Stimulated activated CD8-positive, alpha-beta memory T cell treated with anti-CD3 and anti-CD28 coated beads, Interleukin-12 subunit alpha, Interleukin-12 subunit beta, amount 100 ng/mL, for 24 hours (primary cell): ENCODE results near the gene ARVCF.

ENCODE experiments used
- DNase-seq: peaks from one replicate; pipeline ENCODE4 v3.0.0-alpha.2; 2020; ENCODE audit errors: extremely low read depth

Gene ARVCF

DNA sequence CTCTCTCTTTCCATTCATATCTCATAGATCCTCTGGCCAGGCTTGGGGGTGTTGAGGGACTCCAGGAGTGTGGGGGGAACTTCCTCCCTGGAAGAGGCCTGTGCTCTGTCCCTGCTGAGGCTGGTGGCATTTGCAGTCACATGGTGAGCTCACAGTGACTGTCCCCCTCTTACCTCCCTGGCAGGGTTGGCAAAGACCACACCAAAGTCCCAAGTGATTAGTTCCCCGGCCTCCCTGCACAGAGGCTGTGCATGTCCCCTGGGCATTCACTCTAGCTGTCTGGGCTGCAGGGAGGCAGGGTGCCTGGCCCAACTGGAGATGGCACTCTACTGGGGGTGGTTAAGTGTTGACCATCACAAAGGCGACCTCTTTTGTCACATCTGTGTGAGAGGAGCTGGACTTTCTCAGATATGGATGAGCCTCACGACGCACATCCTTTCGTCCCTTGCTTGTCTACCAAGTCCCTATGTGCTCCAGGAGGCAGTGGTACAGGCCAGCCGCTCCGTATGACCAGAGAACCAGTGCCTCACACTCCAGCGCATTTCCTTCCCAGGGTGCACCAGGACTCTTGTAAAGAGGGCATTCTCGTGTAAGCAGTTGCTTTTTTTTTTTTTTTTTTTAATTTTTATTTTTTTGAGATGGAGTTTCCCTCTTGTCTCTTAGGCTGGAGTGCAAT lies 13.1 kb upstream of the ARVCF start:
- DNase-seq = no peak

DNA sequence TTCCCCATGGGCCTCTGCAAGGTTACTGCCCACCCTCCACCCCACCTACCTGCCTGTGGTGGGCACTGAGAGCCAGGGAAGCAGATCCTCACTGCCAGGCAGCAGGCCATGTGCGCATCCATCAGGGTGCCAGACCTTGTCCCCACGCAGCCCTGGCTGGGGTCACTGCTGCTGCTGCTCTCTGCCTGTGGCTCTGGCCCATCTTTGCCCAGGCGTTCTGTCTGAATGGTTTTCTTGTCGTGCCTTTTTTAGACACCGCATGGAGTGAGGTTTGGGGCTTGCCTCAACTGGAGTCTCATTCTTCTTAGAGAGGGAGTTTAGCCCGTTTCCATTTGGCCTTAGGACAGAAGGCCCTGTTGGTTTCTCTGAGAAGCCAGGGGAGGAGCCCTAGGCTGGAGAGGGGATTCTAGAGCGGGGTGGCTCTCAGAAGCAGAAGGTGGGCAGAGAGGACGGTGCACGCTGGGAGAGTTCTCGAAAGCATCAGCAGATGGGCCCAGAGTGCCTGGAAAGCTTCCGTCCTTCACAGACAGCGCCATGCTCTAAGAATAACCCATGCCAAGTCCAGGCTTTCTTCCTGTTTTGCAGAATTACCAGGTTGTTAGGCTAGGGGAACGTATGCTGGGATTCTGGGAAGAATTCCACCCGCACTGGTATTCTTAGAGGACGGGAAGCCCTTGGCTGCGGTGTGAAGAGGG lies 12.4 kb upstream of the ARVCF start:
- DNase-seq = no peak

- DNase-seq = no peak
These were observed 11.6 kb upstream of the ARVCF start for GRCh38 chr22:20027966-20028854.

DNA sequence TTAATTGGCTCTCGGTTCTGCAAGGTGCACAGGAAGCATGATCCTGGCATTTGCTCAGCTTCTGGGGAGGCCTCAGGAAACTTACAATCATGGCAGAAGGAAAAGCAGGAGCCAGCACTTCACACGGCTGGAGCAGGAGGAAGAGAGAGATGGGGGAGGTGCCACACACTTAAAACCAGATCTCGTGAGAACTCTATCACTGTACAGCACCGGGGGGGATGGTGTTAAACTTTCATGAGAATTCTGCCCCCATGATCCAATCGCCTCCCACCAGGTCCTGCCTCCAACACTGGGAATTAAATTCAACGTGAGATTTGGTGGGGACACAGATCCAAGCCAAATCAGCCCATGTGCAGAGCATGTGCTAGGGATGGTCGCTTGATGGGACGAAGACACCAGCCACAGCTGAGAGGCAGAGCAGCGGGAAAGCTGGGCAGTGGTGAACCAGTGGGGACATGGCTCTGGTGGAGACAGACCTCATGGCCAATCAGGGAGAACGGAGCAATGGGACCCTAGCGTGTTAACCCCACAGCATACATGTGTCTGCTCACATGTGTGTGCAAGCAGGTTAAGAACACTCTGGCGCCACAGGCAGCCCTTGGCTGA lies 10.5 kb upstream of the ARVCF start:
- DNase-seq = no peak

DNA sequence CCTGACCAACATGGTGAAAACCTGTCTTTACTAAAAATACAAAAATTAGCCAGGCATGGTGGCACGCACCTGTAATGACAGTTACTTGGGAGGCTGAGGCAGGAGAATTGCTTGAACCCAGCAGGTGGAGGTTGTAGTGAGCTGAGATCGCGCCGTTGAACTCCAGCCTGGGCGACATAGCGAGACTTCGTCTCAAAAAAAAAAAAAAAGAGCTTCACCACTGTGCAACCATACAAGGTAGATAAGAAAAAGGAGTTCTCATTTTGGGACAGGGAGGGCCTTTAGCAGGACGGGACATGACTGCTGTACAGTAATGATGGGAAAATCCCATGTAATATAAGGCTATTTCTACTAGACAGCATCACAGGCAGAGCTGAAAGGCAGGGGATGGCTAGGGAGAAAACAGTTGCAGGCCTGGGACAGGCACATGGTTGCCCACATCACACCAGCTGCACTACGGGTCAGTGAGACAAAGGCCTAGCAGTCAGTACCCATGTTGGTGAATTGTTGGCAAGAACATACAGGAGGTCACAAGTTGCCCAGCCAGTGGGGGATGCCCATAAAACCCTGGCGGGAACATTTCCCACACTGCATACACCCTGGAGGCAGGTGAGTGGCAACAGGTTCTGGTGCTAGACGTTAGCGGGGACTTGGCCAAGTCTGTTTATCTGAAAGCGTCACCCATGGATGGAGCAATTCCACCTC lies 9.7 kb upstream of the ARVCF start:
- no peak for DNase-seq

- DNase-seq = no peak
These were observed 9.0 kb upstream of the ARVCF start for GRCh38 chr22:20025401-20026203.

DNA sequence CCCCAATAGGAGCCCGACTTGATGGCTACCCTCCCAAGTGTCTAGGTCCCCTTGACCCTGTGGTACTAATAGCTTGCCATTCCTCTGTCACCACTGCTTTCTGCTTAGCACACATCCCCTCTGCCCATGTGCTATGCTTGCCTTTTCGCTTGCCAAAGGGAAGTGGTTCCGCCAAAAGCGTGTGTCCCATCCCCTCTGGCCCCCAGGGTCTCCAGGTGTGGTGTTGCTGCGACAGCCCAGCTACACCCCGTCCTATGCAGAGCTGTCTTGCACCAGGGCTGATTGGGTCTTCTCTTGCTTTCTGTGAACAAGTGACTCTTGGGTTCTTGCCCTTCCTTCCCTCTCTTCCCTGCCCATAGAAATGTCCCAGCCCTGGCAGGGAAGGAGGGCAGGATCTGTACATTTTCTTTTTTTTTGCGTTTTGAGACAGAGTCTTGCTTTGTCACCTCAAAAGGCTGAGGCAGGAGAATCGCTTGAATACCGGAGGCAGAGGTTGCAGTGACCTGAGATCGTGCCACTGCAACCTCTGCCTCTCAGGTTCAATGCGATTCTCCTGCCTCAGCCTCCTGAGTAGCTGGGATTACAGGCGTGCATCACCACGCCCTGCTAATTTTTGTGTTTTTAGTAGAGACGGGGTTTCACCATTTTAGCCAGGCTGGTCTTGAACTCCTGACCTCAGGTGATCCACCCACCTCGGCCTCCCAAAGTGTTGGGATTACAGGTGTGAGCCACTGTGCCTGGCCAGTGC lies 8.2 kb upstream of the ARVCF start:
- no peak for DNase-seq

DNA sequence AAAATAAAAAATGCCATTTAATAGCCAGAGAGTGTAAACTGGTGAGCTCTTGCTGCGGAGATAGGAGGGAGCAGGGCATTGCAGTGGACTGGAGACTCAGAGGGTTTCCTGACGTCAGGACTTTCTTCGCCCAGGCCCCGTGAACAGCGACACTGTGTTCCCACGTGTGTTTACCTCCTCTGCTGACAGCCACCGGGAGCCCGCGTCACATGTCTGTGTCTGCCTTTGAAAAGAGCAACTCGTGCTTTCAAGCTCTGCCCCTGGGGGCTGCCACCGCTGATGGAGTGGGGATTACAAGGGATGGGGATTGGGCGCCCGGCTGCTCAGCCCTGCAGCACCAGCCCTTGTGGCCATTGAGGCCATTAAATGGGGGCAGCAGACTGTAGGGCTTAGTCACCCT lies 7.6 kb upstream of the ARVCF start:
- DNase-seq = no peak

DNA sequence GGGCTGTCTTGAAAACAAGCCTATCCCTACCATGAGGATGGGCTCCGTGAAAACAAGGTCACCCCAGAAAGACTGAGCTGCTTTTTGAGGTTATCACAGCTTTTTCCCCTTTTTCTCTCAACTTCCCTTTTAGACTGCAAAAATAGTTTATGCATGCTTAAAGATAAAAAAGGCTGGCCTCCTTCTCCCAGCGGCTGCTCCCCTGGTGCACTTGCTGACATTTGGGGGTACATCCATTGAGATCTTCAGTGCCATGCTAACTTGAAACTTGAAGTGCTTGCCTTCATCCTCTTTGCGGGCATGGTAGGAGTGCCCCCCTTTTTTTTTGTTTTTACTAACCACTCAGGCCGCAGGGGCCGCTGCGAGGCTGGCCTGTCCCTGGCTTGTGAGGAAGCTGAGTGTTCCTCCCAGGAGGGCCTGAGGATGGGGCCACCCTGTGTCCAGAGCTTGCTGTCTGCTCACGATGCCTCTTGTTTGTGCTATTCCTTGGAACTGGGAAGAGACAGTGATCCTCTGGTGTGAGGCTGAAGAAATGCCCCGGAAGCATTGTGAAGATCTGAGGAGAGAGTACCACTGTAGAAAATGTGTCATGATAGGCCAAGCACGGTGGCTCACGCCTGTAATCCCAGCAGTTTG lies 6.5 kb upstream of the ARVCF start:
- DNase-seq = no peak

- no peak for DNase-seq
These were observed 5.8 kb upstream of the ARVCF start for GRCh38 chr22:20022231-20022977.

DNA sequence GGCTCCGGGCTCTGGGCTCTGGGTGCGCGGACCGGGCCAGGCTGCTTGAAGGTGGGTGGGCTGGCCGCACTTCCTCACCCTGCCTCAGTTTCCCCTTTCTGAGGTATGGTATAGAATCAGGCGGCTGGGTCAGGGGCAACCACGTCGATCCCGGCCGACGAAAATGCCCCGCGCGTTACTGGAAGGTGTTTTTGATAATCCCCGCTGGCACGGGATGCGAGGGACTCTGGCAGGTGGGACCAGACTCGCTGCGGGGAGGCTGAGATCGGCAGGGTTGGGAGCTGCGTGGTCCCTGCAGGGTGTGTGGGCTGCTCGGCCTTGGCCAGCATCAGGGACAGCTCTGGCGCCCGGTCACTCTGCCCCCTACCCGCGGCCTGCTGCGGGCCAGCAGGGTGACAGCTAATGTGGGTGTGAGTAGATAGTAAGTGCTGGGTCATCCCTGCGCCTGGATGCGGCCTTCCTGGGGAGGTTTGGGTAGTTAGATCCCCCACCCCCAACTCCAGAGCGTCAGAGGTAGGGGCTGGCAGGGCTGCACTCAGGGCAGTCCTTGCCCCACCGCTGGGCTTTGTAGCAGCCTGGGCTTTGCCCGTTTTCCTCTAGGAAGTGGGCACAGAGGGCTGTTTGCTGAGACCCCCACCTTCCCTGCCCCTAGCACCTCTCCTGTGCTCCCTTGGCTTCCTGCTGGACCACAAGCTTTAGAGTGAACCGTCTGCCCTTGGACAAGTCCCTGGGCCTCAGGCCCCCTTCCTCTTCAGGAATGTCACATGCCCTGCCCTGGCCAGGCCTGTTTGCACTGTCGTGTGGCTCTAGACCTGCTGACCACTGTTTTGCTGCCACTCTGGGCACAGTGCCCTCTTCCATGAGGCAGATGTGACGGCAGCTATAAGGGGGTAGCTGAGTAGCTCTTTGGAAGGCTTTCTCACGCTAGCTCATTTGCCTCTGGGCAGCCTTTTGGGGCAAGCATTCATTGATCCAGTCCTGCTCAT lies 4.9 kb upstream of the ARVCF start:
- no peak for DNase-seq

GRCh38 chr22:20020533-20021195 lies 4.0 kb upstream of the ARVCF start, which contains the start of gene TANGO2:
TANGO2 (plus strand) TSS chr22:20021110; CDS start chr22:20036799, 15,689 bp downstream.
- peak; percentile 76 for DNase-seq

DNA sequence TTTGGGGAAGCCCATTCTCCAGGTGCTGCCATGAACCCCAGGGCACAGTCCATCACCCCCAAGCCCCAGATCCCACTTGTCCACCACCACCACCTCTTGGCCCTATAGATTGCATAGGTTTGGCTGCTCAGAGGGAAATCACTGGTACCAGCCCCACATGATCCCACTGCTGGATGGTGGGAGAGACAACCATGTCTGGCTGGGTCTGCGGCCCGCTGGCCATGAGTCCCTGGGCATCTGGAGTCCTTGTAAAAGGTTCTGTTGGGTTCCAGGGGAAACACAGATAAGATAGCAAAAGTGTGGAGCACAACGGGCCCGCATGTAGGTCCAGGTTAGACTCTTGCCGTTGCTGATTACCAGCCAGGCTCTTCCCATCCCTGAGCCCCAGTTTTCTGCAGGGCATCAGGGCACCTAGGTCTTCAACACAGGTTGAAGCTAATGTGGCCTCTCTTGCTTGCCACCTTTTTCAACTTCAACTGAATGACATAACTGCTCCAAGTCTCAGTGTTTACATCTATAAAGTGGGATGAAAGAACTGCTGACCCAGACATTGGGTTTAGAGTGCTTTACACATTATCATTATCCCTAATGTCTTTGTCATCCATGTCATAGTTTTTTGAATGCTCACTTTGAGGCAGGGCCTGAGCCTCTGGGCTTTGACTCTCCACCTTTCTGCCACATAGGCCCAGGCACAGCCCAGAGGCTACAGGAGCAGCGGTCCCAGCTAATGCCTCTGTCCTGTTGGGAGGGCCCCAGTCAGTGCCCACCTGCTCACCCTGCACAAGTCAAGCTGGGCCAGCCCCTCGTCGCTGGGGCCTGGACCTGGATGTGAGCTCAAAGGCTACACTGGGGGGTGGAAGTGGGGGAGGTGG lies 3.3 kb upstream of the ARVCF start:
- DNase-seq = no peak

GRCh38 chr22:20018001-20018400 lies 1.4 kb upstream of the ARVCF start:
- no peak for DNase-seq

DNA sequence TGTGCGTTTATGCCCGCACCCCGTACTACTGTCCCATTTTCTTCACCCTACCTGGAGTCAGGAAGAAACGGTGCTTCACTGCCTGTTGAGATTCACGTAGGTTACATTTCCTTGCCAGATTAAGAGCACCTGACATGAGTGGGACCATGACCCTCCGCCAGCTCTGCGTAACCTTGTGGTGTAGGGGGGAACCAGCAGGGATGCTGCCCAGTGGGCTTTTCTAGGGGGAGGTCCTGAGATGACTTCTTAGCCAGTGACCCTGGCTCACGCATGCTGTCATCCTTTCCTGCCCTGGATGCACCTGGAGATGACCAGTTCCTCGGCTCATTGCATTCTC lies 967 bp upstream of the ARVCF start:
- no peak for DNase-seq
